Measurements from ENCODE around the gene C1QTNF8.

Gene C1QTNF8

DNA sequence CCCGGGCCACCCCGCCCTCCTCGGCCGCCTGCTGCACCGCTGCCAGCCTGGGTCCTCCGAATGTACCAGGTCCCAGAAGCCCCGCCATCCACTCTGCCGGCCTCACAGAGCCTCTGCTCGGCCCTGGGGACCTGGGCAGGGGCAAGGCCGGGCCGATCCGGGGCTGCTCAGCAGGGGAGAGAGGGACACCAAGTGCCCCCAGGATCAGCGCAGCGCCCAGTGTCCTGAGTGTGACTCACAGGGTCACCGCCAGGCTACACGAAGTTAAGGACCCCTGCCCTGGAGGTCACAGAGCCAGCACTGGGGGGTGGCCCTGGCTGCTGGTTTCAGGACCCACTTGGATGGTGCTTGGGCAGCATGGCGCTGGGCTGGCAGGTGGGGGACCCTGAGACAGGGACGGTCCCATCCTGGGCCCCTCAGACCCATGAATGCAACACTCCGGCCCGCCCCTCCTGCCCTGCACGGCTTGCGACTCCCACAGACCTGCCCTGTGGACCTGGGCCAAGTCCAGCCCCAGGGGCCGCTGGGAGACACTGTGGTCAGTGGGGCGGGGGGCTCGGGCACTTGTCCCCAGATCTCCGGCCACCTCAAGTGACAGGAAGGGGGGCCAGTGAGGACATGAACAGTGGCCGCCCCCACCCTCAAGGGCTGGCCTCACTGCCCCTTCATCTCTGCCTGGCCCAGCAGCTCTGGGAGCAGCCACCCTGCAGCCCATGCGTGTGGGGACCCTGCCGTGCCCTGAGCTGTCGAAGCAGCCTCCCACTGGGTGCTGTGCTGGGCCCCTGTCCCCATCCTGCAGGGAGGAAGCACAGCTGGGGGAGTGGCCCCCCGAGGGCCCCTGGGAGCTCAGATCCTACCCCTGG, 46.7 kb downstream of the C1QTNF8 start:
- DNase-seq (ENCODE audit: low read depth, low spot score): no peak
- no peak overlapping the region for H3K27ac ChIP-seq

DNA sequence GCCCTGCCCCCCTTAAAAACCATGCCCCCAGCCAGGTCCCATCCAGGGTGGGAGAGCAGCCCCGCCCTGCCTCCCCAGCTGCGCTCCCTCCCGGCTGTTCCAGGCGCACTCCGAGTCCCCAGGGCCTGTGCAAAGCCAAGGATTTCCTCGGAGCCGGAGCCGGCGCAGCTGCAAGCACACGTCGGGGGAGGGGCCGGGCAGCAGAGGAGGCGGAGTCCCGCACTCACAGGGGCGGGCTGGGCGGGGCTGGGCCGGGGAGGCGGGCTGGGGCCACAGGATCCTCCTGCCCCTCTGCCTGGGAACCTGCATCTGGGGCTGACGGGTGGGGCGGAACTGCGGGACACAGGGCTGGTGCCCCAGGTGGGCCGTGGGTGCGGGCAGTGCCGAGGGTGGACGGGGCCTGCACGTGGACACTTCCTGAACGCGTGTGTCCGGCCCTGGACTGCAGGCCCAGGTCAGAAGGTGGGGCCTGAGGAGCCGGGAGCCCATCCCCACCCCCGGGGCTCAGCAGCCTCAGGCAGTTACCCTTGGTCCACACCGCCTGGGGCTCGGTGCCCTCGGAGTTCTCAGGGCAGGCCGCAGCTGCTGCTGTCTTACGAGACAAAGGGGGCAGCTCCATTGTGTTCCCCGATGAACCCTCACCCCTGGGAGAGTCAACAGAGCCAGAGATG, 47.5 kb downstream of the C1QTNF8 start:
- no peak overlapping the region for H3K27ac ChIP-seq
- DNase-seq (ENCODE audit: low read depth, low spot score): no peak

DNA sequence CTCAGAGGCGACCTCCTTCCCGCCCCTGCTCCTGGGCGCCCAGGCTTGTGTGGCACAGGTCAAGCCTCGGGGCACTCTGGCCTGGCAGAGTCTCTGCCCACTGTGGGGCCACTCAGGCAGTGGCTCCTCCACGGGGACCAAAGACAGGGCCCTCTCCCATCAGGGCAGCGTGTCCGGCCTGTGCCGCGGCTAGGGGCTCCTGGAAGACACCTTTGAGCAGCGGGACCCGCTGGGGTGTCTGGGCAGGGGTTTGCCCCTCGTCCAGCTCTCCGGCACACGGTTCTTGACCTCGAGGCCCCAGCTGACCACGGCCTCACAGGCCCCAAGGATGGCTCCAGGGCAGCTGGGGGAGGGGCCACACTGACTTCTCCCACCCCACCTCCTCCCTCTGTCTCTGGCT, 48.2 kb downstream of the C1QTNF8 start:
- H3K27ac ChIP-seq: no peak overlapping the region
- no peak for DNase-seq (ENCODE audit: low read depth, low spot score)

DNA sequence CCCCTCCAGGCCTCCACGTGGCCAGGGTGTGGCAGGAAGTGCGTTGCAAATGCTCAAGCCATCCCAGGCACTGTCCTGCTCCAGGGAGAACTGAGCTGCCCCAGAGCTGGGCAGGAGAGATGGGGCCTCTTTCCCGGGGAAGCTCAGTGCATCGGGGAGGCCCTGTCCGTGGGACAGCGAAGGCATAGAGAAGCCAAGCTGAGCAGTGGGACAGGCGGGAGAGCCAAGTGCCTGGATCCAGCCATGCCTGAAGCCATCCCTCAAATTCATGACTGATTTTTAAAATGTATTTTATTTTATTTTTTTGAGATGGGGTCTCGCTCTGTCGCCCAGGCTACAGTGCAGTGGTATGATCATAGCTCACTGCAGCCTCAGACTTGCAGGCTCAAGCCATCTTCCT, 48.9 kb downstream of the C1QTNF8 start:
- no peak overlapping the region for H3K27ac ChIP-seq
- DNase-seq (ENCODE audit: low read depth, low spot score): no peak

DNA sequence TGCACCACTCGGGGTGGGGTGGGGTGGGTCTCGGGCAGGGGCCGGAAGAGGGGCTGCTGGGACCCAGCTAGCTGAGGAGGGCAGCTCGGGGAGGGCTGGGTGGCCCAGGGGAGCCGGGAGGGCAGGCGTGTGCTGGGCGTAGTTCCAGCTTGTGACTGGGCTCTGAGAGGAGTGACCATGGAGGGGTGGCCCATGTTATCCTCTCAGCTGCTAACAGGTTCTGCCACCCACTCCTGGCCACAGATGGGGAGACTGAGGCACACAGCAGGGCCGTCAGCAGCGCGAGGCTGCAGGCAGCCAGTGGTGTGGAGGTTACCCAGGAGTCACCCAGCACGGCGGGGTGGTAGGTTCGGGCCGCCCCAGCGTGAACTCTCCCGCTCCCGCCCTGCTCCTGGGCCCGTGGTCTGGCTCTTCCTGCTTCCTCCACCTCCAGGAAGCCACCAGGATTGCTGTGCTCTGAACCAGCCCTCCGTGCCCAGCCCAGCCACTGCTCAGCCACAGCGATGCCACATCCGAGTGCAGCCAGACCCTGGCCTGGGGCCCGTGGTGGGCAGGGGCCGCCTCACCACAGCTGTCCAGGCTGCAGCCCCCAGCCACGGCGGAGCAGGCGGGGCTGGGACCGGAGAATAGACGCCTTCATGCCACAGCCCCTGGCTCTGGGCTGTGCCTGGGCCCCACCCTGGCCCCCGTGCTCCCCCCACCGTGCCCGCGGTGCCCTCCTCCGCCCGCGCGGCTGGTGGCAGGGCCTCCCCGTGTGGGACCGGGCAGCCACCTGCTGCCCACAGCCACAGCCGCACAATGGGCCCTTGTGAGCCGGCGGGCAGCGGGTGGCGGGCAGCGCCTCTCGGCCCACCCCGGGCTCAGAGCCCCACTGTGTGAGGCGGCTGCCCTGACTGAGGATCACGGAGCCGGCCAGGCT, 49.8 kb downstream of the C1QTNF8 start:
- H3K27ac ChIP-seq: no peak overlapping the region

DNA sequence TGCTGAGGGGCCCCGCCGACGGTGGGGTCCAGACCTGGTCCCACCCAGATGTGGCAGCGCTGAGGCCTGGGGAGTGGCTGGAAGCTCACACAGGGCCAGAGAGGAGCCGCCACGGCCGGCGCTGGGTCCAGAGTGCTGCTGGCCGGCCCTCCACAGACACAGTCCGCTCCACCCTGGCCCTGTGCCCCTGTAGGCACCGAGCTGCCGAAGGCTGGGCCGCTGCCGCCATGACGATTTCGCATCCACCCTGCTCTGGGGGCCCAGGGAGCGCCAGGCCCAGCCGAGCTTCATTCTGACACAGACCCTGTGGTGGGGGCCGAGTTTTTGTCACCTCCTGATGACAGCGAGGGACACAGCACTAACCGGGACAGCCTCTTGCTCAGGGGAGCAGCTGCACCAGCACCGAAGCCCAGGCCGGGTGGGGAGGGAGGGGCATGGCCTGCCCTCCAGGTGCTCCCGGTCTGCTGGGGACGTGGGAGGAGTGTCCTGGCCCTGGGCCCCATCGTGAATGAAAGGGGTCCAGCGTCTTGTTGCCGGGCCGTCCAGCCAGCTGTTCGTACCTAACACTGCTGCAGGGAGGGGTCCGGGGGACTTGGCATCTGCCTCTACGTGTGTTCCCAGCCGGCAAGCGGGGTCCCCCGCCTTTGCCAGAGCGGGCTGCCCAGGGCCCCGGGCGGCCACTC, 50.6 kb downstream of the C1QTNF8 start:
- H3K27ac ChIP-seq: no peak overlapping the region
- no peak for DNase-seq (ENCODE audit: low read depth, low spot score)

More for the DNA sequence above, 49.8 kb downstream of the C1QTNF8 start:
- no peak for DNase-seq (ENCODE audit: low read depth, low spot score)

DNA sequence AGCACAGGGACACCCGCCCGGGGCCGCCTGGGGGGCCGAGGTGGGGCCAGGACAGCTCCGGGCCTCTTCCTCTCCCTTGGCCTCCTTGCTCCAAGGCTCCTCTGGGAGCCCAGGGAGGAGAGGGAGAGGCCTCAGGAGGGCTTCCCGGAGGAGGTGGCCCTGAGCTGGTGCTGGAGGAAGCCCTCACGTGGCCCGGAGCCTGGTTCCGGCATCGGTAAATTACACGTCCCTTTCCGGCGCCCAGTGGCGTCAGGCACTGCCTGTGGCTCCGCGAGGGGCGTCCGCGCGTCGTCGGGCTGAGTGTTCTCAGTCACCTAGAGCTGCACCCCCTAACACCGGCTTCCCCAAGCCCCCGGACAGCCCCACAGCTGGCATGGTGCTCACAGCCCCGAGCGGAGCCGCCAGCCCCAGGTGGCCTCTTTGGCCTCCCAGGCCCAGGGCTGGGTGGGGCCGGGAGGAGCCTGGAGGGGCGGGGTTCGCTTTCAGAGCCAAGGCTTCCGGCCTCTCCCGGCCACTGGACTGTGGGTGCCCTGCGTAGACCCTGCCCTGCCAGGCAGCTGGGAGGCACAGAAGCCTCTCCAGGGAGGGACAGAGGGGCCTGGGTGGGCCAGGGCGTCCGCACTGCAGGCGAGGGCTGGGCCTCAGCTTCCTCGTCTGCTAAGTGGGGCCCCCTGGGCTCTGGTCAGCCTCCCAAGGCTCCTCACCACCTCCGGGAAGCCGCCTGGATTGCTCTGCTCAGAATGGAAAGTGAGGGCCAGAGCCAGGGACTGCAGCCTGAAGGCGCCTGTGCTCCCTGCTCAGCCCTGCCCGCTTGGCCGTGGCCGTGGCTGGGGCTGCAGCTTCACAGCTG, 51.4 kb downstream of the C1QTNF8 start:
- DNase-seq (ENCODE audit: low read depth, low spot score): no peak
- H3K27ac ChIP-seq: no peak overlapping the region

DNA sequence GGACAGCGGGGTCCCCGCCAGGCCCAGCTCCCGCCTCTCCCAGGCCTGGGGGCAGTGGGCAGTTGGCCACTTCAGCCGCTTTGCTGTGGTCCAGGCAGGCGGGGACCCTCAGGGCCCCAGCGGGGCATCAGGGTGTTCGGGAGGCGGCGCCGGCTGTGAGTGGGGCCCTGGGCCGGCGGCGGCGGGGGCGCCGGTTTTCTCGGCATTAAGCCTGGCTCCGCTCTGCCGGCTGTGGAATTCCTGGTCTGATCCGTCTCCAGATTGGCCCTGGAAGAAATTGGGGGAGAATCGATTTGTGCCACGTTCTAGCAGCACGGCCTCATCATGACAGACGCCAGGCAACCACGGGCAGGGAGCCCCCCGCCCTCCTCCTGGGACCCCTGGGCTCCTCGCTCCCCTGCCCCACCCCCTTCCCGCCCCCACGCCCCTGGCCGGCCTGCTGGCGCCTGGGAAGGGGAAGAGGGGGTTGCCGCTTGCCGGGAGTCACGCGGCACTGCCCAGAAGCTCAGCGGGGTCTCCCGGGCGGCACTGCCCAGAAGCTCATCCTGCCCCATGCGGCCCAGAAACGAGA, 52.1 kb downstream of the C1QTNF8 start:
- DNase-seq (ENCODE audit: low read depth, low spot score): no peak
- H3K27ac ChIP-seq: no peak overlapping the region

DNA sequence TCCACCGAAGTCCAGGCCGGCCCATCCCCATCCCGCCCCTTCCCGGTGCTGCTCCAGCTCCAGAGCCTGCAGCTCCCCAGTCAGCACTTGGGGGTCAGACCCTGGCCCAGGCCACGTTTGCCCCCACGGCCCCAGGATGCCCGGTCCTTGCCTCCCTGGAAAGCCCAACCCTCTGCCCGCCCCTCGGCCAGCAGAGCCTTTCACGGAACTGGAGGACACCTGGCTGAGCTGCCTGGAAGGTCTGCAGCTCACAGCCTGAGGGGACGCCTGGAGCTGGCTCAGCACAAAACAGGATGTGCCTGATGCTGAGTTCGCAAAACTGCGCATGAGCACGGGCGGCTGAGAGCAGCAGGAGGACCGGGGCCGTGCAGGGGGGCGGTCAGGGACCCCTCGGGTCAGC, 53.2 kb downstream of the C1QTNF8 start:
- no peak for DNase-seq (ENCODE audit: low read depth, low spot score)
- no peak overlapping the region for H3K27ac ChIP-seq

DNA sequence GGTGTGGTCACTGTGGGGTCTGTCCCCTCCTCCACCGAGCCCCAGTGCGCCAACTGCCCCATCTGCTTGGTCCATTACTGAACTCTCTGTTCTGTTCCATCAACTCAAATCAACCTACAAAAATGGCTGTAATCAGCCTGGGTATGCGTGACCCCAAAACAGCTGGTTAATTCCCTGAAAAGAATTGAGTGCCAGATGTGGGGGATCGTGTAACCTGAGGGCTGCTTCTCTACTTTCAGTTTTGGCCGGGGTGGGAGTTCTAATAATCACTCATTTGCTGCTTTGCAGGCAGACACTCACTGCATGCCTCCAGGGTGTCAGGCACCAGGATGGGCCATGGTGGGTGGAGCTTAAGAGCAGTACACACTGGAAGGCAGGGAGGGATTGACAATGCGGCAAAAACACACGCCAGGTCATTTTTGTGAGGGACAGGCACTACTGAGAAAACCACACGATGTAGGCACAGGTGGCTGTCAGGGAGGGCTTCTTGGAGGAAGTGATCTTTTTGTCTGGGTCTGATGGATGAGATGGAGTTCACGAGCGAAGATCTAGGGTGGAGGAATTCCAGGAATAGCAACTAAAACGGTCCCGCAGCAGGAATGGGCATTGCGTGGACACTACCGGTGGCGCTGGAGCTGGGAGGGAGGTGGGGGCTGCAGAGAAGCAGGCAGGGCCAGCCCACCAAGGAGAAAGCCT, 53.8 kb downstream of the C1QTNF8 start:
- H3K27ac ChIP-seq: no peak overlapping the region
- no peak for DNase-seq (ENCODE audit: low read depth, low spot score)

DNA sequence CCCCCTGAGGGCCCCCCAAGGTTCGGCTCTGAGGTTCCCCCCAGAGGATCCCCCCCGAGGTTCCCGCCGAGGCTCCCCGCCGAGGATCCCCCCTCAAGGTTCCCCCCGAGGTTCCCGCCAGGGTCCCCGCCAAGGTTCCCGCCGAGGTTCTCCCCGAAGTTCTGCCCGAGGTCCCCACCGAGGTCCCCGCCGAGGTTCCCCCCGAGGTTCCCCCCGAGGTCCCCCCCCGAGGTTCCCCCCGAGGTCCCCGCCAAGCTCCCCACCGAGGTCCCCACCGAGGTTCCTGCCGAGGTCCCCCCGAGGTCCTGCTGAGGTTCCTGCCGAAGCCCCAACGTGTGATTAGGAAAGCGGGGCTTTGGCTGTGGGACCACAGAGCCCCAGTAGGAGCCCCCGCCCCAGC, 55.7 kb downstream of the C1QTNF8 start:
- DNase-seq (ENCODE audit: low read depth, low spot score): no peak
- no peak overlapping the region for H3K27ac ChIP-seq

DNA sequence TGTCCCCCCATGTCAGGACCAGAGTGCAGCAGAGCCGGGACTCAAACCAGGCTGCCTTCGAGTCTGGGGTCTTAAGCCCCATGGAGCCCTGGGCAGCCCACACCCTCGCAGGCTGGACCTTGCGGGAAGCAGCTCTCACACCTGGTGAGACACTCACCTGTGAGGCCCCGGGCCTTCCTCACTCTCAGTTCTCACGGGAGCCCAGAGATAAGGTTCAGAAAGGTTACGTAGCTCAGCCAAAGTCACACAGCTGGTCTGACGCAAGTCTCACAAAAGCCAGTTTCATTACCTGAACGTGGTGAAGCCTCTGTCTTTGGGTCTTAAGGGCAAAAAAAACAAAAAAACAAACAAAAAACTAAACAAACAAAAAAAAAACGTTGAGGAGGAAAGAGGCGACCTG, 56.3 kb downstream of the C1QTNF8 start:
- DNase-seq (ENCODE audit: low read depth, low spot score): no peak
- H3K27ac ChIP-seq: no peak overlapping the region

DNA sequence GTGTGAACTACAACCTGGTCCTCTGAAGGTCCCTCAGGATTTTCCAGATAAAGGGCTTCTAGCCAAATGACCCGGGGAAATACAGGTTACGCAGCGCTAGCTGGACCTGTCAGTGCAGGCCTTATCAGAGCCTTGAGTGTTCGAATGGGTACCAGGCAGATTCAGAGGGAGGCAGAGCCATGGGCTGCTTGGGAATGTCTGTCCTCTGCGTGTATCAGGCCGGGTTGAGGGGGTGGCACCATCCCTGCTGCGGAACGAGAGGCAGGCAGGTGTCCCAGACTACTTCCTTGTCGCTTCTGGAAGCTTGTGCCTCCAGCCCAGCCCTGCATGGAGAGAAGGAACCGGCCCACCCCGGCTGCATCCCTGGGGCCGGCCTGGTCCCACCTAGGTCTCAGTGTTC, 57.1 kb downstream of the C1QTNF8 start:
- H3K27ac ChIP-seq: no peak overlapping the region
- no peak for DNase-seq (ENCODE audit: low read depth, low spot score)

Measured in epithelial cell of prostate (primary cell).